ENCODE data around the gene ATAD2B.

ATAD2B gene

DNA sequence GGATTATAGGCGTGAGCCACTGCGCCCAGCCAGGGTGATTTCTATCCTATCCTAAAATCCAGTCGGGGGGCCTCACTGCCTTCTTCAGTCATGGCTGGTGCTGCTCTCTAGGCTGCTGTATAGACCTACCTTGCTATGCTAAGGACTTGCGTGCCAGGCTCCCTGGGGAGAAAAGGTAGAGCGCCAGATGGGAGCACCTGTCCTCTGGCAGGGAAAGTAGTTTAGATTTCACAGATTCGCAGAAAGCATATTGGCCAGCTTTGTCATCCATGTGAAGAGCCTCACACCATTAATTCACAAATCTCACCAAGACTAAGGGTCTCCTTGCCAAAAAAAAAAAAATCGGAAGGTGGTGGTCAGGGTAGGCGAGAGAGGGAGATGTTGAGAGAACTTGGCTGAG lies 217.6 kb downstream of the ATAD2B start:
- H3K27ac ChIP-seq (ENCODE audit: low read depth, low read length, poor library complexity, severe bottlenecking) = no peak overlapping the region
- H3K9me2 ChIP-seq (ENCODE audit: low read depth, low read length) = no peaks in the 10 kb centered on the region
- no peaks in the 10 kb centered on the region for H3K9me3 ChIP-seq (ENCODE audit: low read length)
- H3K79me2 ChIP-seq (ENCODE audit: insufficient read depth, low read length) = no peaks in the 10 kb centered on the region
- H3K27me3 ChIP-seq (ENCODE audit: insufficient read depth, low read length) = no peaks in the 10 kb centered on the region
- no peak overlapping the region for H3K9ac ChIP-seq (ENCODE audit: low read length)
- no peak overlapping the region for H3K4me3 ChIP-seq (ENCODE audit: low read depth, low read length, poor library complexity, severe bottlenecking)
- 0 out of 2 replicates have a peak, but pooled peaks cover 7% of the 10 kb centered on the region for H3K36me3 ChIP-seq (ENCODE audit: insufficient read depth, low read length)
- no peak overlapping the region for H2AFZ ChIP-seq (ENCODE audit: low read length)
- H3K4me1 ChIP-seq (ENCODE audit: insufficient read depth, low read length, severe bottlenecking) = no peaks in the 10 kb centered on the region
- H3K4me2 ChIP-seq (ENCODE audit: low read length) = no peak overlapping the region
- no peaks in the 10 kb centered on the region for H3F3A ChIP-seq (ENCODE audit: insufficient read depth, low read length)
- TF ChIP-seq EZH2 (IDR thresholded peaks at IDR 0.05; ENCODE audit: borderline replicate concordance, low read length) = no peak
- TF ChIP-seq, protein P1, sequence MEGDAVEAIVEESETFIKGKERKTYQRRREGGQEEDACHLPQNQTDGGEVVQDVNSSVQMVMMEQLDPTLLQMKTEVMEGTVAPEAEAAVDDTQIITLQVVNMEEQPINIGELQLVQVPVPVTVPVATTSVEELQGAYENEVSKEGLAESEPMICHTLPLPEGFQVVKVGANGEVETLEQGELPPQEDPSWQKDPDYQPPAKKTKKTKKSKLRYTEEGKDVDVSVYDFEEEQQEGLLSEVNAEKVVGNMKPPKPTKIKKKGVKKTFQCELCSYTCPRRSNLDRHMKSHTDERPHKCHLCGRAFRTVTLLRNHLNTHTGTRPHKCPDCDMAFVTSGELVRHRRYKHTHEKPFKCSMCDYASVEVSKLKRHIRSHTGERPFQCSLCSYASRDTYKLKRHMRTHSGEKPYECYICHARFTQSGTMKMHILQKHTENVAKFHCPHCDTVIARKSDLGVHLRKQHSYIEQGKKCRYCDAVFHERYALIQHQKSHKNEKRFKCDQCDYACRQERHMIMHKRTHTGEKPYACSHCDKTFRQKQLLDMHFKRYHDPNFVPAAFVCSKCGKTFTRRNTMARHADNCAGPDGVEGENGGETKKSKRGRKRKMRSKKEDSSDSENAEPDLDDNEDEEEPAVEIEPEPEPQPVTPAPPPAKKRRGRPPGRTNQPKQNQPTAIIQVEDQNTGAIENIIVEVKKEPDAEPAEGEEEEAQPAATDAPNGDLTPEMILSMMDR (IDR thresholded peaks at IDR 0.05; ENCODE audit: low read length) = no peak
- no peaks in the 10 kb centered on the region for H4K20me1 ChIP-seq (ENCODE audit: insufficient read depth, low read length)

DNA sequence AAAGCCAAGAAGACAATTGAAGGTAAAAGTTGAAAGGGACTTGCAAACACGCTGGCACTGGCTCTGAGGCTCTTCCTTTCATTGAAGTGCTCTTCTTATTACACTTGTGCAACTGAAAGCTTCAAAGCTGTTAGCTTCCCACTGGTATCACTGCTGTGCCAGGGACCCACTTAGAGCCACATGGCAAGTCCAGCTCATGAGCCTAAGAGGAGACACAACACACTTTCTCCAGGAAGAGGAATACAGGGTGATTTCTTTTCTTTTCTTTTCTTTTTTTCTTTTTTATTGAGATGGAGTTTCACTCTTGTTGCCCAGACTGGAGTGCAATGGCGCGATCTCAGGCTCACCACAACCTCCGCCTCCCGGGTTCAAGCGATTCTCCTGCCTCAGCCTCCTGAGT lies 218.2 kb downstream of the ATAD2B start:
- Histone ChIP-seq H4K20me1 (ENCODE audit: insufficient read depth, low read length) (no peaks in the 10 kb centered on the region), H3K9me3 (ENCODE audit: low read length) (no peaks in the 10 kb centered on the region), H3K36me3 (ENCODE audit: insufficient read depth, low read length) (0 out of 2 replicates have a peak, but pooled peaks cover 7% of the 10 kb centered on the region), H3K4me3 (ENCODE audit: low read depth, low read length, poor library complexity, severe bottlenecking) (no peak overlapping the region), H2AFZ (ENCODE audit: low read length) (no peak overlapping the region), H3K4me2 (ENCODE audit: low read length) (no peak overlapping the region), H3K9me2 (ENCODE audit: low read depth, low read length) (no peaks in the 10 kb centered on the region), H3F3A (ENCODE audit: insufficient read depth, low read length) (no peaks in the 10 kb centered on the region), H3K4me1 (ENCODE audit: insufficient read depth, low read length, severe bottlenecking) (peaks cover 4% of the 10 kb centered on the region), H3K27me3 (ENCODE audit: insufficient read depth, low read length) (no peaks in the 10 kb centered on the region), H3K9ac (ENCODE audit: low read length) (no peak overlapping the region), H3K27ac (ENCODE audit: low read depth, low read length, poor library complexity, severe bottlenecking) (no peak overlapping the region), H3K79me2 (ENCODE audit: insufficient read depth, low read length) (no peaks in the 10 kb centered on the region)
- TF ChIP-seq, protein P1 (IDR thresholded peaks at IDR 0.05; ENCODE audit: low read length) = no peak
- no peak for TF ChIP-seq EZH2 (IDR thresholded peaks at IDR 0.05; ENCODE audit: borderline replicate concordance, low read length)

DNA sequence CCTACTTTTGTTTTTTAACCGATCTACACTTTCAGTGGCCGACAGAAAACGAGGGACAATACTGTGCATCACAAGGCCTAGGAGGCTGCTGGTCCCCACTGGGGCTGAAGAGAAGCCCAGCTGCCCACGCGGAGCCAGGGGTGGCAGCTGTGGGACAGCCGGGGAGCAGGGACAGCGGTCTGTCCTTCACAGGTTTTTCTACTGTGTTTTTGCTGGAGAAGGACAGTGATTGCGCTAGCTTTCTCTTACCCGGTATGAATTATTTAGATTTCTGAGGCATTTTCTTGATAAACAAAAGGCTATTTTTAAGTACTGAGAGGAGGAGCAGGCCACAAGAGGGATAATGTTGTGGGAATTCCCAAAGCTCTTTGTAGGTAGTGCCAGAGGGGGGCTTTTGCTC lies 219.8 kb downstream of the ATAD2B start:
- Histone ChIP-seq H3K79me2 (ENCODE audit: insufficient read depth, low read length) (no peaks in the 10 kb centered on the region), H3K4me3 (ENCODE audit: low read depth, low read length, poor library complexity, severe bottlenecking) (no peak overlapping the region), H3K4me1 (ENCODE audit: insufficient read depth, low read length, severe bottlenecking) (peaks cover 9% of the 10 kb centered on the region), H2AFZ (ENCODE audit: low read length) (no peak overlapping the region), H4K20me1 (ENCODE audit: insufficient read depth, low read length) (no peaks in the 10 kb centered on the region), H3K4me2 (ENCODE audit: low read length) (no peak overlapping the region), H3K27ac (ENCODE audit: low read depth, low read length, poor library complexity, severe bottlenecking) (no peak overlapping the region), H3K9me2 (ENCODE audit: low read depth, low read length) (no peaks in the 10 kb centered on the region), H3F3A (ENCODE audit: insufficient read depth, low read length) (no peaks in the 10 kb centered on the region), H3K27me3 (ENCODE audit: insufficient read depth, low read length) (no peaks in the 10 kb centered on the region), H3K9me3 (ENCODE audit: low read length) (no peaks in the 10 kb centered on the region), H3K36me3 (ENCODE audit: insufficient read depth, low read length) (0 out of 2 replicates have a peak, but pooled peaks cover 7% of the 10 kb centered on the region), H3K9ac (ENCODE audit: low read length) (no peak overlapping the region)
- TF ChIP-seq, protein P1 (IDR thresholded peaks at IDR 0.05; ENCODE audit: low read length) = no peak
- no peak for TF ChIP-seq EZH2 (IDR thresholded peaks at IDR 0.05; ENCODE audit: borderline replicate concordance, low read length)

Measured in OCI-LY1 (cell line).